GM12878 (cell line): ENCODE measurements around the gene PSMD1. TPM values are rescaled to one million over a fixed set of nuclear protein-coding genes. Genes with fewer than 3 reads are reported as not detected.

Source experiments
- ATAC-seq: fragments of 200-7000 bp; cut with Tn5 transposase; 3 replicates; pipeline ENCODE4 v1.9.1; 2020; ENCODE audit warnings: mild to moderate bottlenecking, moderate library complexity
- BruUV-seq: library from RNA; stranded (reverse); fragments of 400-500 nt; replicated peaks from 2 replicates; lab custom pipeline; 2021; lab: Mats Ljungman, UMichigan
- CTCF ChIA-PET: fragments of 300-600 bp; sonication (Branson Sonifier 250); formaldehyde crosslinking; extraction: SDS; loops from one replicate; lab custom pipeline; 2021; ENCODE audit warnings: inconsistent platforms; lab: Yijun Ruan, JAX
- POLR2A ChIA-PET: fragments of 350-600 bp; formaldehyde crosslinking; extraction: SDS; loops from one replicate; lab custom pipeline; 2021; ENCODE audit warnings: inconsistent platforms; lab: Charles Lee
- RAD21 ChIA-PET: fragments of 300-600 bp; sonication (Branson Sonifier 250); formaldehyde crosslinking; loops from one replicate; lab custom pipeline; 2023; ENCODE audit warnings: antibody characterized with exemption; ENCODE audit not compliant: unreplicated experiment; lab: Charles Lee
- SMC1A ChIA-PET: fragments of 300-600 bp; sonication (Branson Sonifier 250); formaldehyde crosslinking; loops from one replicate; lab custom pipeline; 2023; ENCODE audit not compliant: unreplicated experiment, uncharacterized antibody; lab: Charles Lee
- DNase-seq: peaks from one replicate; pipeline ENCODE4 v3.0.0-alpha.2; 2011; ENCODE audit warnings: low read depth, low spot score
- FAIRE-seq: peaks from 3 replicates; lab custom pipeline; 2011; peaks lifted over from hg19 to GRCh38; lab: Jason Lieb, UNC
- H2AFZ ChIP-seq: 2 replicates; pipeline ENCODE4 v1.6.0; 2011; ENCODE audit warnings: low read depth, low read length, control low read depth; ENCODE audit not compliant: control insufficient read depth
- H3K27ac ChIP-seq: 2 replicates; pipeline ENCODE4 v1.5.1; 2011; ENCODE audit warnings: control low read depth; ENCODE audit not compliant: control insufficient read depth, insufficient read depth
- H3K27me3 ChIP-seq, 2 experiments: replicated peaks in 1 of 2; 2 replicates each; pipeline versions ENCODE4 v1.6.0 to v1.6.1; 2011; ENCODE audit warnings: low read length in 1 of 2; ENCODE audit not compliant: control insufficient read depth in 2 of 2, insufficient read depth in 2 of 2
- H3K36me3 ChIP-seq, 2 experiments: 2 replicates each; pipeline ENCODE4 v1.5.1; 2011; ENCODE audit warnings: low read length in 1 of 2; ENCODE audit not compliant: control insufficient read depth in 2 of 2, insufficient read depth in 2 of 2
- H3K4me1 ChIP-seq: 2 replicates; pipeline ENCODE4 v1.6.1; 2011; ENCODE audit warnings: mild to moderate bottlenecking, low read length, moderate library complexity, mixed read lengths; ENCODE audit not compliant: control insufficient read depth, insufficient read depth
- H3K4me2 ChIP-seq: 2 replicates; pipeline ENCODE4 v1.6.0; 2011; ENCODE audit warnings: control low read depth; ENCODE audit not compliant: control insufficient read depth, insufficient read depth
- H3K4me3 ChIP-seq: fragments of 200-600 bp; sonication (generic); 2 replicates; pipeline ENCODE4 v1.5.1; 2016
- H3K79me2 ChIP-seq: 2 replicates; pipeline ENCODE4 v1.6.0; 2011; ENCODE audit warnings: low read length; ENCODE audit not compliant: control insufficient read depth, insufficient read depth
- H3K9ac ChIP-seq: 2 replicates; pipeline ENCODE4 v1.8.0; 2011; ENCODE audit warnings: low read length, control low read depth, mixed read lengths; ENCODE audit not compliant: control insufficient read depth, insufficient read depth
- H3K9me3 ChIP-seq: replicated peaks from 3 replicates; pipeline ENCODE4 v1.5.1; 2011; ENCODE audit warnings: mild to moderate bottlenecking, low read length; ENCODE audit not compliant: control insufficient read depth, insufficient read depth
- H4K20me1 ChIP-seq: 2 replicates; pipeline ENCODE4 v1.6.0; 2011; ENCODE audit not compliant: control insufficient read depth, insufficient read depth
- IKZF1 ChIP-seq: fragments of 450-650 bp; conservative IDR thresholded peaks from 2 replicates; pipeline ENCODE4 v1.6.1; 2017; ENCODE audit warnings: antibody characterized with exemption, mild to moderate bottlenecking
- LARP7 ChIP-seq: fragments of 450-650 bp; IDR thresholded peaks from 2 replicates; pipeline ENCODE4 v1.6.1; 2017; ENCODE audit warnings: mild to moderate bottlenecking
- PBX3 ChIP-seq: IDR thresholded peaks from 2 replicates; pipeline ENCODE4 v1.6.1; 2011; ENCODE audit warnings: mild to moderate bottlenecking, low read depth, low read length, moderate library complexity; ENCODE audit not compliant: insufficient replicate concordance
- RELA ChIP-seq: fragments of 450-650 bp; IDR thresholded peaks from 2 replicates; pipeline ENCODE4 v1.8.0; 2014; ENCODE audit warnings: borderline replicate concordance; ENCODE audit not compliant: partially characterized antibody
- RELB ChIP-seq: fragments of 450-650 bp; IDR thresholded peaks from 2 replicates; pipeline ENCODE4 v1.6.1; 2017; ENCODE audit warnings: low read depth, mild to moderate bottlenecking, moderate library complexity
- WGBS: methylation state at CpG from one replicate; pipeline ENCODE4 v1.1.6; 2016; ENCODE audit warnings: low lambda C conversion rate; ENCODE audit not compliant: insufficient replicate concordance, insufficient coverage; ENCODE audit errors: missing lambda C conversion rate; 5-methylcytosine and 5-hydroxymethylcytosine counted together
- in situ Hi-C: fragments of 300-500 bp; cut with MboI; formaldehyde crosslinking; loops from 9 replicates; pipeline ENCODE4 v1.14.3; 2018; ENCODE audit warnings: mixed read lengths
- intact Hi-C: fragments of 100-400 bp; cut with micrococcal nuclease; formaldehyde crosslinking; loops from one replicate; pipeline ENCODE4 v1.14.2; 2022; ENCODE audit not compliant: unreplicated experiment
- polyA plus RNA-seq, 11 experiments: library from polyadenylated mRNA; depleted of rRNA in 4 of 11; unstranded in 6 of 11; stranded (reverse) in 5 of 11; fragments of >200 nt; fragmentation: Nextera tagmentation in 4 of 11; fragmentation: Illumina TruSeq in 1 of 11; extraction: Ambion mirVana in 4 of 11; extraction: Trizol in 1 of 11; gene quantifications; 1 replicate in 1 of 11; 2 replicates in 10 of 11; pipeline versions ENCODE4 v1.2.1 to v1.2.3, GENCODE V29; 2011 to 2016; ENCODE audit warnings: inconsistent platforms in 2 of 11, missing spikeins in 2 of 11, low read depth in 1 of 11
- total RNA-seq, 4 experiments: library from RNA; depleted of rRNA in 3 of 4; stranded (reverse); fragments of >200 nt in 3 of 4; fragmentation: Illumina TruSeq in 1 of 4; extraction: Trizol in 1 of 4; gene quantifications; 2 replicates each; pipeline versions ENCODE4 v1.2.1 to v1.2.3, GENCODE V29; 2013 to 2021

The PSMD1 gene
- total and polyA plus RNA-seq, 10 of the 15 experiments (the other 5 are each of a cell fraction or from before 2014, with no cell fraction given) = 87.4 to 220 (median 139) TPM

GRCh38 chr2:231008131-231008530, 48.5 kb upstream of the PSMD1 start:
- DNase-seq (no peak), FAIRE-seq (no peak)
- POLR2A ChIA-PET = no interaction called here

GRCh38 chr2:231009236-231009919, 47.3 kb upstream of the PSMD1 start:
- Histone ChIP-seq H3K36me3 (no peaks in the 10 kb centered on the region), H3K4me3 (no peak overlapping the region), H3K4me2 (no peak overlapping the region), H3K79me2 (no peaks in the 10 kb centered on the region), H3K9ac (no peak overlapping the region), H3K9me3 (no peaks in the 10 kb centered on the region; the same call in 2 of the 3 replicates), H3K27ac (no peak overlapping the region), H2AFZ (no peak overlapping the region), H3K4me1 (no peaks in the 10 kb centered on the region), H3K27me3 (peaks cover 0 to 2% of the 10 kb centered on the region in 2 experiments; a peak in 2 of 4 replicates), H4K20me1 (no peaks in the 10 kb centered on the region)
- SMC1A ChIA-PET = no interaction called here
- intact Hi-C loops (no loop called here), in situ Hi-C loops (no loop called here)
- no peak for TF ChIP-seq RELB
- TF ChIP-seq LARP7 = no peak
- TF ChIP-seq IKZF1 = no peak
- no peak for ATAC-seq
- no peak for DNase-seq
- CTCF ChIA-PET = interaction anchor here (0.6 to 1.2 kb wide), 4 partner anchors 42 to 212 kb away, joined by 3 read pairs; no protein-coding TSS in a partner anchor
- FAIRE-seq = no peak
- WGBS = 28% methylated on average over 14 of the region's 14 CpGs
- POLR2A ChIA-PET = no interaction called here
- RAD21 ChIA-PET = no interaction called here
- no TSS peak for BruUV-seq

More at GRCh38 chr2:231008131-231008530, 48.5 kb upstream of the PSMD1 start:
- no peak overlapping the region for H2AFZ ChIP-seq
- TF ChIP-seq PBX3 (no peak), RELA (no peak)
- ChIA-PET SMC1A (interaction anchor here (1.6 kb wide), 1 partner anchor 14 kb away, joined by 3 read pairs; no protein-coding TSS in a partner anchor), CTCF (interaction anchor here (0.7 to 1.4 kb wide), 4 partner anchors 21 to 184 kb away, joined by 3 to 4 read pairs (median 3); no protein-coding TSS in a partner anchor), RAD21 (no interaction called here)
- H3K9me3 ChIP-seq = no peaks in the 10 kb centered on the region; the same call in 2 of the 3 replicates
- ATAC-seq = no peak
- no peaks in the 10 kb centered on the region for H3K79me2 ChIP-seq
- no peaks in the 10 kb centered on the region for H3K4me1 ChIP-seq
- no peaks in the 10 kb centered on the region for H4K20me1 ChIP-seq
- no peak overlapping the region for H3K27ac ChIP-seq
- peaks cover 0 to 3% of the 10 kb centered on the region in 2 experiments; a peak in 2 of 4 replicates for H3K27me3 ChIP-seq
- in situ Hi-C loops (no loop called here), intact Hi-C loops (no loop called here)
- no peak overlapping the region for H3K4me3 ChIP-seq
- H3K36me3 ChIP-seq = no peaks in the 10 kb centered on the region
- WGBS = 29% methylated on average over 6 of the region's 6 CpGs
- H3K9ac ChIP-seq = no peak overlapping the region
- H3K4me2 ChIP-seq = no peak overlapping the region
- no TSS peak for BruUV-seq
